WI38 (cell line): ENCODE data around the gene PEX10.

Source experiments
- H3K4me3 ChIP-seq: 2 replicates; pipeline ENCODE4 v1.5.1; 2011; ENCODE audit warnings: low read depth, mild to moderate bottlenecking, control low read depth, low read length
- CTCF ChIP-seq: IDR thresholded peaks from 2 replicates; pipeline ENCODE4 v1.5.1; 2012; ENCODE audit warnings: low read depth, mild to moderate bottlenecking, control low read depth, low read length

Gene PEX10

GRCh38 chr1:2422523-2422922, 10.2 kb upstream of the PEX10 start:
- H3K4me3 ChIP-seq: no peak overlapping the region
- no peak for TF ChIP-seq CTCF

DNA sequence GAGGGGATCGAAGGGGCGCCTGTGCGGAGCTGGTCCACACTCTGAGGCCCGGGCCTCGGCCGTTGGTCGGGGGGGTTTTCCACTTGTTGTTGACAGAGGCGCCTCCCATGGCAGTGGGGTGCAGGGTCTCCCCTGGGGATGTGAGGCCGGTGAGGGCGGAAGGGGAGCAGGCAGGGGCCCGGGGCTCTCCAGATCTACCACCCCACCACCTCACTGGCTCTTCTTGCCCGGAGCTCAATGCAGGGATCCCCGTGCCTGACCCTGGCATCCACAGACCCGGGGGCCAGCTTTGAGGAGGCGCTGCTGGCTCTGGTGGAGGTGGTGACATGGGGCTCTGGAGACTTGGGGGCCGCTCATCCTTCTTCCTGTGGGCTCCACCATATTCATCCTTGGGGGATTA, 7.1 kb upstream of the PEX10 start:
- no peak for TF ChIP-seq CTCF

DNA sequence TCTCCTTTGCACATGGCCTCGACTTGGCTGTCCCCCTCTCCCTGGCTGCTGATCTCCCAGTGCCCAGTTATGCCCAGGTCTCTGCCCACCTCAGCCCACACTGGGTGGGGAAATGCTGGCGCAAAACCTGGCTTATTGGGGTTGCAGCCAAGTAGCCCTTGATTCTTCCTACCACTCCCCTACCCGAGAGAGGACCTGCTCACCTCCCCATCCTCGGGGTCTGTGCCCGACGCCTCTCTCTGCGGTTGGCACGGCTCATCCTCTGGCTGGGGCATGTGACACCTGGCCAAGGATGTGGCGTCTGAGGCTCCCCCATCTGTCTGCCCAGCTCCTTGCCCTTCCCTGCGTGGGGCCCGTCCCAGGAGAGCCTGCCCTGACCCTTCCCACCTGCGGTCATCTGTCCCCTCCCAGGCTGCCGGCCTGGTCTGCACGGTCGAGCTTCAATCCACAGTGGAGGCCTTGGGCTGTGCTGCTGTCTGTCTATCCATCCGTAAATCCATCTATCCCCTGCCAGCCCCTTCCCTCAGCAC, 6.5 kb upstream of the PEX10 start:
- TF ChIP-seq CTCF: no peak
- no peak overlapping the region for H3K4me3 ChIP-seq

More for the DNA sequence above, 7.1 kb upstream of the PEX10 start:
- no peak overlapping the region for H3K4me3 ChIP-seq

- H3K4me3 ChIP-seq: no peak overlapping the region
- TF ChIP-seq CTCF: no peak
These were observed 5.5 kb upstream of the PEX10 start for GRCh38 chr1:2417833-2418225.

GRCh38 chr1:2417083-2417832, 4.9 kb upstream of the PEX10 start:
- no peak for TF ChIP-seq CTCF
- no peak overlapping the region for H3K4me3 ChIP-seq

DNA sequence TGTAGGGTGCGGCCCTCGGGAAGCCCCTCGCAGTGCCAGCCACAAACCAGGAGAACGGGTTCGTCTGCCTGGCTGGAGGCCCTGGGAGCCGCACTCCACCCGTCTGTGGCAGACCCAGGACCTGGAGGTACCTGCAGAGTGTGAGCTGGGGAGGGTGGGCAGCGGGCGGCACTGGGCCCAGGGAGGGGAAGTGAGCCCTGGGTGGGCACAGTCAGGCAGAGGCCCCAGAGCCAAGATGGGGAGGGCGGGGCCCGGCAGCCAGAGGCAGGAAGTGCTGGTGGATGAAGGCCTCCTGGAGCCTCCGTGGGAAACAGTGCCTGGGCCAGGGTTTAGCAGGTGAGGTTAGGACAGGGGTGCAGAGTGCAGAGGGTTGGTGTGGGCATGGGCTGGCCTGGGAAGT, 4.0 kb upstream of the PEX10 start:
- H3K4me3 ChIP-seq: no peak overlapping the region
- no peak for TF ChIP-seq CTCF

- no peak for TF ChIP-seq CTCF
- no peak overlapping the region for H3K4me3 ChIP-seq
These were observed 3.4 kb upstream of the PEX10 start for GRCh38 chr1:2415801-2416208.
